ENCODE data around the gene ING1. TPM values are rescaled to one million over a fixed set of nuclear protein-coding genes. Genes with fewer than 3 reads are reported as not detected.
"Not testable (repeated sequence)": the region's sequence is repeated elsewhere in the genome, so short reads cannot be mapped to it uniquely, and the experiment has no call there.

Gene ING1
- total RNA-seq, 1 donor from 2014 or later: 12.6 TPM

GRCh38 chr13:110689711-110690110 lies 23.8 kb upstream of the ING1 start:
- intact Hi-C loops (cut with micrococcal nuclease): no loop called here

GRCh38 chr13:110690516-110690915 lies 23.0 kb upstream of the ING1 start:
- intact Hi-C loops (cut with micrococcal nuclease): no loop called here

DNA sequence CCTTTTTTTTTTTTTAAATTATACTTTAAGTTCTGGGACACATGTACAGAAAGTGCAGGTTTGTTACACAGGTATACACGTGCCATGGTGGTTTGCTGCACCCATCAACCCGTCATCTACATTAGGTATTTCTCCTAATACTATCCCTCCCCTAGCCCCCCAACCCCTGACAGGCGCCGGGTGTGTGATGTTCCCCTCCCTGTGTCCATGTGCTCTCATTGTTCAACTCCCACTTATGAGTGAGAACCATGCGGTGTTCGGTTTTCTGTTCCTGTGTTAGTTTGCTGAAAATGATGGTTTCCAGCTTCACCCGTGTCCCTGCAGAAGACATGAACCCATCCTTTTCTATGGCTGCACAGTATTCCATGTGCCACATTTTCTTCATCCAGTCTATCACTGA lies 17.7 kb upstream of the ING1 start:
- intact Hi-C loops (cut with micrococcal nuclease): not testable (repeated sequence)

GRCh38 chr13:110696776-110697175 lies 16.7 kb upstream of the ING1 start:
- intact Hi-C loops (cut with micrococcal nuclease): no loop called here

GRCh38 chr13:110697842-110698241 lies 15.7 kb upstream of the ING1 start:
- intact Hi-C loops (cut with micrococcal nuclease): no loop called here

GRCh38 chr13:110698689-110699088 lies 14.8 kb upstream of the ING1 start:
- intact Hi-C loops (cut with micrococcal nuclease): no loop called here

DNA sequence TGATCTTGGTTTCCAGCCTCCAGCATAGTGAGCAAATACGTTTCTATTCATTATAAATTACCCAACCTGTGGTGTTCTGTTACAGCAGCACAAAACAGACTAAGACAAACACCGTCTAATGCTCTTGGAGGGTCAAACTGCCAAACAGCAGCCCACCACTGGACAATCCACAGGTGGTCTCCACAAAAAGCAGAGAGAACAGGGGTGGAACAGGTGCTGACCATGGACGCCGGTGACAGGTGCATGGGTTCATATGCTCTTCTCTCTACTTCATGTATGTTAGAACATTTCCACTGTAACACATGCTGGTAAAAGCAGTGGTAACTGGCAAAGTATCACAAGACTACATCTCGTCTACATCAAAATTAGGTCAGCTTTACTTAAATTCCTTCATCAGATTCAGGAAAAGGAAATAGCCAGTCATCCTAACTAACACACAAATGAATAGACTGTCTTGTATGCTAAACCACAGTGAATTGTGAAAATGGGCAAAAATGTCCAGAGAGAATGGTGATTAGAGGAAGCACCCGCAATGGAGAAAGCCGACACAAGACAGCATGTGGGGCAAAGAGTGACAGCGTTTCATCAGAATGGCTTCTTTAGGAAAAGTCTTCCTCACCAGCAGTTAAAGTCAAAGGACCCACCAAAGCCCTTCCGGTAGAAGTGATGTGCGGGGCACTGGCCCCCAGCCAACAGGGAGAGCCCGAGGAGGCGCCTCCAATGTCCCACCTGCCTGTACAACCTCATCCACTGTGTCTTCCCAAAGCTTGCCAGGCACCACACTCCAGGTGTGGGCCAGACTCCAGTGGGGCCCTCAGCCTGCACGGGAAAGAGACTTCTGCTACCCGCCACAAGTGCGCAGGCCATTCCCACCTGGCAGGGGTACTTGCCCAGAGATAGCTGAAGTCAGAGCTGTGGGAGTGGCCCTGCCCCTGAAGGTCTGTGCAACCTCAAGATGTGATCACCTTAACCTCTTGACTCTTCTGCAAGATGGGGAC lies 14.1 kb upstream of the ING1 start:
- intact Hi-C loops (cut with micrococcal nuclease): no loop called here

DNA sequence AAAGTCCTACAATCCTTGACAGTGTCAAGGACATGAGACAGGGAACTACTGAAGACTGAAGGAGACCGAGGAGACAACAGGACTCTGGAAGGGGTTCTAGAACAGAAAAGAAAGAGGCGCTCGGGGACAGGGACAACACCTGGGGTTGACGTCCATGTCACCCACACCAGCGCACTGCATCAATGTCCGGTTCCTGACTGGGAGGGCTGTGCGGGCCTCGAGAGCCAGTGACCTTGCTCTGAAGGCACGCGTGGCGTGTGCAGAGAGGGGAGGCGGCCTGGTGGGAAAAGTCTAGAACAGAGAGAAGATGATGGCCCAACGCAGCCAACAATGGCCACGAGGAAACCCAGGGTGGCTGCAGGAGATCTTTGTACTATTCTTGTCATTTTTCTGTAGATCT lies 13.3 kb upstream of the ING1 start:
- intact Hi-C loops (cut with micrococcal nuclease): no loop called here

DNA sequence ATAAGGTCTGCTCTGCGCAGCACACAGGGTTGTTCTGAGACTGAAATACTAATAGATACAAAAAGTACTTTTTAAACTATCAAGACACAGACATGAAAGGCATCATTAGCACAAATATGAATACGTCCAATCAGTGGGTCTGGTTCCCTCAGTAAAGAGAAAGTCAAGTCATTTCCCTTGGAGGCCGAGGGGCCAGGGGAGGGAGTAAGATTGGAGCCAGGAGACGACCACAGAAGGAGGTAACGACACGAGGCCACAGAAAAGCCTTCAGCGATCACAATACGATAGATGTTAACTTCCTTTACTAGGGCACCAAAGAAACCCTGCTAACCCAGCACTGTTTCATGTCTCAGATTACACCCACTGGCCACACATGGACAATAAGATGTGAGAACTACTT lies 12.9 kb upstream of the ING1 start:
- intact Hi-C loops (cut with micrococcal nuclease): no loop called here

DNA sequence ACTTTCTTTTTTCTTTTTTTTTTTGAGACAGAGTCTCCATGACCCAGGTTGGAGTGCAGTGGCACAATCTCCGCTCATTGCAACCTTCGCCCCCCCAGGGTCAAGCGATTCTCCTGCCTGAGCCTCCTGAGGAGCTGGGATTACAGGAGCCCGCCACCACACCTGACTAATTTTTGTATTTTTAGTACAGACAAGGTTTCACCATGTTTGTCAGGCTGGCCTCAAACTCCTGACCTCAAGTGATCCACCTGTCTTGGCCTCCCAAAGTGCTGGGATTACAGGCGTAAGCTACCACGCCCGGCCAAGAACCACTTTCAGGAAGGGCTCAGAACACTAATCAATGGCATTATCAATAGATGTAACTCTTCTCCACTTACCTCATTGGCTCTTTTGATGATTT lies 12.4 kb upstream of the ING1 start:
- intact Hi-C loops (cut with micrococcal nuclease): not testable (repeated sequence)

DNA sequence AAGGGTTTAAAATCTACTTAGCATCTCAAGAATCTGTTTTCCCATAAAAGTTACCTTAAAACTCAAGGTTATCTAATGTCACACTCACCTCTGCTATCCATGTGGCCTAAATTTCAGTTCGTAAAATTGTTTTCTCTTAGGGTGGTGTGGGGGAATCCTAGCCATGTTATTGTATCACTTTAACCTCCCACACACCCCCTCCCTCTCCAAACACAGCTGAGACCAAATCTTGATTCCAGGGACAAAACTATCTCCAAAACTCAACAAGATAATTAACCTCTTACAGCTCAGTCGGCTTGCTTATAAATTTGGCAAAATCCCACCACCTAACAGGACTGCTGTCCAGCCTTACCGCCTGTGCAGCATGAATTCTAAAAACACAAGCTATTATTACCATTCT lies 11.4 kb upstream of the ING1 start:
- intact Hi-C loops (cut with micrococcal nuclease): no loop called here

DNA sequence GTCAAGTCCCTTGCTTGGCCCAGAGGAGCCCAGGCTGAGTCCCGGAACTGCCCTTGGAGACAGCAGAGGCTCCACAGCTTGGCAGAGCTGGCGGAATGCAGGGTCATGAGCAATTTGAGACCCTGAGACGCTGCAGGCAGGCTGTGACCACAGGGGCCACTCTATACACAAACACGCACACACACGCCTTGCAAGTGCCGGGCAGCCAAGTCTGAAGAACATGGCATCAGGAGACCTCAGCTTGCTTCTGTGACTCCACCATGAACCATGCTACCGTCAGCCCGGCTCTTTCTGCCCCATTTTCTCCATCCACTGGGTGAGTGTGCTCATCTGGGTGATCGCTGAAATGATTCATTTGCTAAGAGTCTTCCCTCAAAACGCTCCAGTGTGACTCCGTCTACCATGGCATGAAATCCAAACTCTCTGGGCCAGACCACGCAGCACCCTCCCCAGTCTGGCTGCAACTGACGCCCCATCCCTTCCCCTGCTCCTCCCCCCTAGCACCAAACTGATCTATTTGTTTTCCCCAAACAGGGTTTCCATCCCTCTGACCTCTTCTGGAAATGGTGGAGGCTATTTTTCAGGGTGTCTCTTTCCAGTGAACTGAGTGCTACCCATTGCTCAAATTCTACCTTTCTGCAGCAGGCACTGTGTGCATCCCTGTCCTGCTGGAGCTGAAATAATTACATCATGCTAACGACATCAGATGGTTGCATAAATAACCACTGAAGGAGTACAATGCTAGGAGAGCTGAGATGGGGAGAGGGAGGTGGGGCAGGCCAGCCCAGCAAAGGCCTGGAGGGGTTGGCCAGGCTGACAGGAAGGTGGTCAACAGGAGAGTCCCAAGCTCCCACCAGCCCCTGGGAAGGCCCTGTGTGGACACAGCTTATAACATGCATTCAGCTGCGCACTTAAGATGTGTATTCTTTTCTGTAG lies 10.6 kb upstream of the ING1 start:
- intact Hi-C loops (cut with micrococcal nuclease): no loop called here

DNA sequence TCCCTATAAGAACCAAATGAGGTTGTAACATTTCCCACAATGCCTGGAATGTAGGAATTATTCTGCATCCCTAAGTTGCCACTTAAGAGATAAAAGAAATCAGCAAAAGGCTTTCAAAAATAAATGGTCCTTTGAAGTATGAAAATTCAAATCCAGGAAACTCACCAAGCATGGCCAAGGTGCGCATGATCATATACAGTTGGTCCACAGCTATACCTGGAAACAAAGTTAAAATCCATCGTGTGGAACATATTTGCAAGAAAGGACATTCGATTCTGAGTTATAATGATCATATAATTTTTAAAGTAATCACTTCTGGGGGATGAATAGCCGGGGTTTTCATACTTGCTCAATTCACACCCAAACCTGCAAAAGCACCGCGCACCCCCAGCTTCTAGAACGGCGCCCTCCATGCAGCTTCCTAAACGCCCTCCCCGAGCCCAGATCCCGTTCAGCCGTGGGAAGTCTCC lies 8.1 kb upstream of the ING1 start:
- intact Hi-C loops (cut with micrococcal nuclease): loop anchor here (5.0 kb wide), 2 partner anchors 248 to 1788 kb away; no protein-coding TSS in a partner anchor

DNA sequence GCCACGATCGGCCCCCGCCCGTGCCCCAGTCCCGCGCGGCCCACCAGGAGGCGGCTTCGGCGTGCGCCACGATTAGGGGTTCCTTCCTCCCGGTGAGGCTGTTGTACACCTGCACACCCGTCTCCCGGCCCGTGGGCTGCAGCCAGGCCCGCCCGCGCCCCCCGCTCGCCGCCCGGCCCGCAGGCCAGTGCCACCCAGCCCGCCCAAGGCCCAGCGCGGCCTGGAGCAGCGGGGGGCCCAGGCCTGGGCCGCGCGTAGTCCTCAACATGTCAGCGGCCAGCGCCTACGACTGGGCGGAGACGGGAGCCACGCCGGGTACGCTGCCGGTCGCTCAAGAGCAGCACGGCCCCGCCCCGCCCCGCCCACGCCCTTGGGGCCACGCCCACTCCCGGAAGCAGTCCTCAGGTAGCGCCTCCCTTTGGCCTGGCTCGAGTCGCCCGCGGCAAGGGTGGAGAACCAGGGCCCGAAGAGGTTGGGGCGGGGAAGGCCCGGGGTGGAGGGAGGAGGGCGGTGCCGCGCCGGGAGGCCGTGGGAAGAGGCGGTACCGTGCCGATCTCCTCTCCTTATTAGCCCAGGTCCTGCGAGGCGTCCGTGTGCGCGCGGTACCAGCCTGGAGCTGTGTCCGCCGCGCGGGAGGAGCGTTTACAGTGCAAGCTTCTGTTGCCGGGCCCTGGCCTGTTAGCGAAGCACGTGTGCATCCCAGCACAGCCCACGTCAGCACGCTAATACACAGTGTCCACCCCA lies 7.5 kb upstream of the ING1 start, which contains the start of gene CARS2:
CARS2 (minus strand) TSS at position 291 of the 744 bp plus-strand sequence; CDS start at position 268, 23 bp downstream.
- intact Hi-C loops (cut with micrococcal nuclease): loop anchor here (1.0 to 5.0 kb wide), 9 partner anchors 9 to 1789 kb away; partner anchors contain the start of genes ANKRD10 and NAXD

DNA sequence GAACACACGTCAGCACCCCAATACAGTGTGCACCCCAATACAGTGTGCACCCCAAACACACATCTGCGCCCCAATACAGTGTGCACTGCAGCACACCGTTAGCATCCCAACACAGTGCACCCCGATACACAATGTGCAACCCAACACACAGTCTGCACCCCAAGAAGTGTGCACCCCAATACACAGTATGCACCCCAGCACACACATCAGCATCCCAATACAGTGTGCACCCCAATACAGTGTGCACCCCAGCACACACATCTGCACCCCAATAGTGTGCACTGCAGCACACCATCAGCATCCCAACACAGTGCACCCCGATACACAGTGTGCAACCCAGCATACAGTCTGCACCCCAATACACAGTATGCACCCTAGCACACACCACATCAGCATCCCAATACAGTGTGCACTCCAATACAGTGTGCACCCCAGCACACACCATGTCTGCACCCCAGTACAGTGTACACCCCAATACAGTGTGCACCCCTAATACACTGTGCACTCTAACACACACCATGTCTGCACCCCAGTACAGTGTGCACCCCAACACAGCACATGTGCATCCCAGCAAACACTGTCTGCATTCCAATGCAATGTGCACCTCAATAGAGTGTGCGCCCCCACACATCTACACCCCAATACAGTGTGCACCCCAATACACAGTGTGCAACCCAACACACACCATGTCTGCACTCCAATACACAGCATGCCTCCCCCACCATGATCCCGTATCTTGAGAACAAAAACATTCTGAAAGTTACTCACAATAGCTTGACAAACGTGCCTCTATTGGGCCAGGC lies 6.7 kb upstream of the ING1 start:
- intact Hi-C loops (cut with micrococcal nuclease): loop anchor here (1.0 to 5.0 kb wide), 9 partner anchors 9 to 1789 kb away; partner anchors contain the start of genes ANKRD10 and NAXD

DNA sequence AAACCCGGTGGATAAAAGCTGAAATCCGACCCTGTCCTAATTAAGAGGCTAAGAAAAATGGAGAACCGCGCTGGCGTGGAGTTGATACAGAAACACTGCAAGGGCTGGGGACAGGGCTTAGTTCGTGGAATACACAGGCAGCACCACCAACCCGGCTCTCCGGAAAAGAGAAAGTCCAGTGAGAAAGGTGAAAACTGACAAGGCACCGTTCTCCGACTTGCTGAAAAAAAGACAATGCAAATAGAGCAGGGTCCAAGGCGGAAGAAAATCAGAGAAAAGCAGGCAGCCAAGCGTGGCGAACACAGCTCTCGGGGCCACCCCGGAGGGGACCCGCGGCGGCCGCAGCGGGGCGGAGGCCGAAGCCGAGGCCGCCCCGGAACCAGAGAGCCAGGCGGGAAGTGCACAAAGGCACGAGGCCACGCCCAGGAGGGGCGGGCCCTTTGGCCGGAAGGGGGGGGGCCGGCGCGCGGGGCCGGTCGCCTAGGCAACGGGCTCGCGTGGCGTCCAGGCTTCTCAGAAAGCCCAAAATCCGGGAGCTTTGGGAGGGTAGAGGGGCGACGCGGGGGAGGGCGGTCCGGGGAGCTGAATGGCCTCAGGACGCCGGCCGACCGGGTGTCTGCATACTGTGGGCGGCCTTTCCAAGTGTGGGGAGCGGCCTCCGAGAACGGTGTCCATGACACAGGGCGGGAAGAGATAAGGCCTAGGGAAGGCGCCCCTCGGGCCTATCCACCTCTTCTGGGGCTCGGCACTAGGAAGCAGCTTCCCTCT lies 1.2 kb upstream of the ING1 start:
- intact Hi-C loops (cut with micrococcal nuclease): loop anchor here (1.0 to 10.0 kb wide), 6 partner anchors 53 to 1983 kb away; partner anchors contain the start of genes ATP11A and TUBGCP3

GRCh38 chr13:110712849-110713641 lies 455 bp upstream of the ING1 start:
- intact Hi-C loops (cut with micrococcal nuclease): loop anchor here (1.0 to 10.0 kb wide), 6 partner anchors 54 to 1982 kb away; partner anchors contain the start of genes ATP11A and TUBGCP3
